K562 treated with DMSO at 1 percent for 12 hours (cell line): ENCODE results near the gene DIPK1B. TPM values are rescaled to one million over a fixed set of nuclear protein-coding genes. Genes with fewer than 3 reads are reported as not detected.

ENCODE experiments used
- total RNA-seq: library from RNA; unstranded; fragments of 300-600 nt; gene quantifications from 2 replicates; pipeline ENCODE4 v1.2.3, GENCODE V29; 2022; ENCODE audit not compliant: insufficient read depth

The DIPK1B gene
- 11.1 and 12.0 TPM in 2 replicates for total RNA-seq

DNA sequence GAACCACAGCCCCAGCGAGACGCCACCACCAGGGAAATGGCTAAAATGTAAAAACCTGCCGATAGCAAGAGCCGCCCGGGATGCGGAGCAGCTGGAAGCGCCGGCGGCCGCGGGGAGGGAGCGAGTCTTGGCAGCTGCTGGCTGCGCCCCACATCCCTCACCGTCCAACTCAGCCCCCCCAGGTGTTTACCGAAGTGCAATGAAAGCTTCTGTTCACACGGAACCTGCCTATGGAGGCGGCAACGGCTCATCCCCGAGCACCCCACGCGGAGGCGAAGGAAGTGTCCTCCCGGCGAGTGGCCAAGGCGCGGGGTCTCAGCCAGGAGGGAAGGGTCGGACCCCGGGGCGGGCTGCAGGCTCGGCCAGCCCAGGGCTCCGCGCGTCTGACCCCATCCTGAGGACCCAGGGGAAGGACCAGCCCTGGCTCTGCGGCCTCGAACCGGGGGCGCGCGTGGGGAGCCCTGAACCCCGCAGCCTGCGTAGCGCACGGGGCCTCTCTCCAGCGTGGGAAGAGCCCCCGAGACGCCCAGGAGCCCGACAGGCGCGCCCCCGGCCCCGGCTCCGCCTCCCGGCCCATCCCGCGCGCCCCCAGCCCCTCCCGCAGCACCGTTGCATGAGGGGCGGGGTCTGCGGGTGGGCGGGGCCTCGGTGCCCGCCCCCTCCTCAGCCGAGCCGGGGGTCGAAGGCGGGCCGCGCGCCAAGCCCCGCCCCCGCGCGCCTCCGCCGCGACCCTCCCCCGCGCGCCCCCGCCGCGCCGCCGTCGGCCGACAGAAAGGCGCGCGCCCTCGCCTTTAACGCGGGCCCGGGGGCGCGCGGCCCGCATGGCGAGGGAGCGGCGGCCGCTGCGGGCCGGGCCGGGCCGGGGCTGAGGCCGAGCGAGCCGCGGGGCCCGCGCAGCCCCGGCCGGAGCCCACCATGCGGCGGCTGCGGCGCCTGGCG, at the start of gene DIPK1B:
Gene DIPK1B, plus strand, starts transcription at position 822 of the 939 bp plus-strand sequence. Its CDS starts 94 bp downstream, at position 916.

DNA sequence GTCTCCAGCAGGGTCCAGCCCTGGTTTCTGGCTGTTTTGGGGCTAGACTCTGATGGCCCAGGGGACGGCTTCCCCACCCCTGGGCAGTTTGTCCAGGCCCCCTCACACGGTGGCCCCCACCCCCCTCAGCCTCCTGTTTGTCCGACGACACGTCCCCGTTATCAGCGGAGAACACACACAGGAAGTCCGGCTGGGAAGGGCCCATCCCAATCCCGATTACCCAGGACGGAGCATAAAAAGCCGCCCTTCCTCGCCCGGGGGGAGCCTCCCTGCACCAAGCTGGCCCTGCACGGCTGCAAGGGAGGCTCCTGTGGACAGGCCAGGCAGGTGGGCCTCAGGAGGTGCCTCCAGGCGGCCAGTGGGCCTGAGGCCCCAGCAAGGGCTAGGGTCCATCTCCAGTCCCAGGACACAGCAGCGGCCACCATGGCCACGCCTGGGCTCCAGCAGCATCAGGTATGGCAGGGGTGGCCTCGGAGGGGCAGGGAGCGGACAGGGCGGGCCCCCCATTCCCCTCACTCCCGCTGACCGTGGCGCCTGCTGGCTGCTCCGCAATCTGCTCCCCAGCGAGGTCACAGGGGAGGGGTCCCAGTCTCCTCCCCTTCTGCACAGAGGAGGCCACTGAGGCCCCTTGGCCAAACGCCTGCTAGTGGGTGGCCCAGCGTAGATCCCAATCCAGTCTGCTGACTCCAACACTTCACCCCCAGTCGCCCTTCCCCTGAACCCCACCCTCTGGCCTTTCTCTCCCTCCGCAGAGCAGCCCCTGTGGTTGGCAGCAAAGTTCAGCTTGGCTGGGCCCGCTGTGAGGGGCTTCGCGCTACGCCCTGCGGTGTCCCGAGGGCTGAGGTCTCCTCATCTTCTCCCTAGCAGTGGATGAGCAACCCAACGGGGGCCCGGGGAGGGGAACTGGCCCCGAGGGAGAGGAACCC, 49.5 kb upstream of the DIPK1B start, which contains the start of gene EGFL7:
Gene EGFL7, plus strand, starts transcription at position 261 of the 926 bp plus-strand sequence. CDS start 5,367 bp downstream, outside the sequence.

DNA sequence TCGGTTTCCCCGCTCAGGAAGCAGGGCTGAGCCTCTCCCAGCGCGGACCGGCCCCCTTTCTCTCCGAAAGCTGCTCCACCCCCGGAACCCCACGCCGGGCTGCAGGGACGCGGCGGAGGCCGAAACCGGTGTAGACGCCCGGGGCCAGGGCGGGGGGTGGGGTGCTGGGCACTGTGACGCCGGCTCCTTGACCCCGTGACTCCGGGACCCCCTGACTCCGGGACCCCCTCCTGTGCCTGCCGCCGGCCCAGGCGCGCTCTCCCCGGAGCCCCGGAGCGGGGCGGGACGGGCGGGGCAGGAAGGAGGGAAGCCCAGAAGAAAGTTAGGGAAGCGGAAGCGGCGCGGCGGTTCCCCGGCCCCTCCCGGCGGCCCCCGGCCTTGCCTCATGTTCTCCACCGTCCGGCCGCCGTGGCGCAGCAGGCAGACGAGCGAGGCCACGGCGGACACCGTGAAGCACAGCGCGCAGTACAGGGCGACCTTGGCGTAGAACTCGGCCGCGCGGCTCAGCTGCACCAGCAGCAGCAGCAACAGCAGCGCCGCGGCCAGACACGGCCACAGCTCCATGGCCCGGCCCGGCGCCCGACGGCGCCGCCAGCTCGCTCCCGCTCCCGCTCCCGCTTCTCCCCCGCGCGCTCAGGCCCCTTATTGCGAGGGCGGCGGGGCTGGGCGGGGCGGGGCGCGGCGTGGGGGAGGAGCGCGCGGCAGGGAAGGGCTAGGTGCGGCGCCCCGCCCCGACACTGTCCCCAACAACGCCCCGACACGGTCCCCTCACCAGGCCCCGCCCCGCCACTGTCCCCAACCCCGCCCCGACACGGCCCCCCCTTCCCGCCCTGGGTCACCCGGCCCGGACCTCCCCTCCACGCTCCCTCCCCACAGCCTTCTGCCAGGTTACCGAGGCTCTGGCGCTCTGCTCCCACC, 25.3 kb upstream of the DIPK1B start, which contains the start of gene AGPAT2:
Gene AGPAT2, minus strand, starts transcription at position 664 of the 918 bp plus-strand sequence. Its CDS starts 100 bp downstream, at position 564.

DNA sequence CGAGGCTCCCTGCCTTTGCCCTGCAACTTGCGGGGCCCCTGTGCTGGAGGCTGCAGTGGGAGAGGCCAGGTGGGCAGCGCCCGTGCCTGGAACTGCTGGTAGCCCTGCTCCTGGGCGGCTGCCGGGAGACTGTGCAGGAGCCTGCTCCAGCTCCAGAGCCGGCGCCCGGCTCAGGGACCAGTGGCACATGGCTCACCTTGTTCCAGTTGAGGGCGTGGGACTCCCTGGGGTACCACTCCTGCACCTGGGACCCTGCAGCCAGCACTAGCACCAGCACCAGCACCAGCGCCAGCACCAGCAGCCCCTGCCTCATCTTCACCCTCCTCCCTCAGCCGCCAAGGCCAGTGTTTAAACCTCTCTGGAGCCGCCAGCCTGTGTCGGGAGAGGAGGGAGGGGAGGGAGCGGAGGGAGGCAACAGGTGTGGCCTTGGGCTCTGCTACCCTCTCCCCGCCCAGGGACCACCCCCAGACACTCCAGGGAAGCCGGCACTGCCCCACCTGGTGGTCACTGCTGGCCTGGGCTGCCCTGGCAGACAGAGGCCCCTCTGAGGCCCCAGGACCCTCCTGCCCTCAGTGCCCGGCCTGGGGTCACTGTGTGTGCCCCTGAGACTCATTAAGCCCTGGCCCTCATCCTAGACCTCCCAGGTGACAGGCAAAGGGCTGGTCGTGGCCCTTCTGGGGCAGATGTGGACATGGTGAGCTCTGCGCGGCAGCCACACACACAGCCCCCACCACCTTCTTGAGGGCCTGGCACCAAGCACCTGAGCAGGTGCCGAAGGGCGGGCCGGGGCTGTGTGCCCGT, 30.4 kb downstream of the DIPK1B start, which contains the start of gene LCN10:
Gene LCN10, minus strand, starts transcription at position 350 of the 801 bp plus-strand sequence. Its CDS starts 37 bp downstream, at position 313.

DNA sequence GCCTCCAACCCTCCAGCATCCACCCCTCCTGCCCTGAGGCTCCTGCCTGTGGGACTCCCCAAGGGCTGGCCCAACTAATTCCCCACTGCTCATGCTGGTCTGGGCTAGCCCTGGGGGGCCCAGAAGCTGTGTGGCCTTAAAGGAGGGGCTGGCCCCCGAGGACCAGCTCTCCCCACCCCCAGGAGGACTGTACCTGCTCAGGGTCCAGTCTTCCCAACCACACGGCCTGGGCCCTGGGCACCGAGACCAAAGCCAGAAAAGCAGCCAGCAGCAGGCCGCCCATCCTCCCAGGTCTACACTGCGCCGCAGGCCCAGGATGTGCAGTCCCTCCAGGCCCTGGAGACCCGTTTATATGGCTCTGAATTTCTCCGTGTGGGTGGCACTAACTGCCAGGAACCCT, 35.8 kb downstream of the DIPK1B start, which contains the start of gene LCN6:
Gene LCN6, minus strand, starts transcription at position 325 of the 400 bp plus-strand sequence. Its CDS starts 42 bp downstream, at position 283.

DNA sequence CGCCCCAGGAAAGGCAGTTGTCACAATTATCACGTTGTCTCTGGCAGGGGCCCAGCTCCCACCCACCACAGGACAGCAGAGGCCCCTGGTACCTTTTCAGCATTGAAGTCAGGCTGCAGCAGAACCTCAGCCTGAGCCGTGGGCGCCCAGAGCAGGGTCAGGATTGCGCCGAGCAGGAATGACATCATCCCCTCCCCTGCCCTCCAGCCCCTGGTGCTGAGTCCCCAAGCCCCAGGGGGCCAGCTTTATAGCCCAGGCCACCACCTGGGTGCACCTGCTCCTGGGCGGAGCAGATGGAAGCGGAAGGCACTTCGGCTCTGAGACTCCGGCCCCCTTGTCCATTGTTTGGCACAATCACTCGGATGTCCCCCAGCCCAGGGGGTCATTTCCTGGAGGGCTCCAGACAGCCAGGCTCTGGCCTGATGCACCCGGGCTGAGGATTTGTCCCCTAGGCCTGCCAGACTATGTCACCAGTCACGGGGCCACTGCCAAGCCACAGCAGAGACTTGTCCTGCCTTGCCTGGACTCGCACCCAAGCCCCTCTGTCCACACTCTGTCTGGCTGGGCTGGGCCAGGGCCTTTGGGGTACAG, 52.0 kb downstream of the DIPK1B start, which contains the start of gene LCN15:
Gene LCN15, minus strand, starts transcription at position 218 of the 591 bp plus-strand sequence. Its CDS starts 30 bp downstream, at position 188.

Other genes with a start within 250 kb of the DIPK1B start
- gene SEC16A, start 229.5 kb upstream of the DIPK1B start, total RNA-seq, result 24.6 and 71.5 TPM in 2 replicates
- gene NOTCH1, start 166.5 kb upstream of the DIPK1B start, total RNA-seq, result 4.5 and 20.9 TPM in 2 replicates
- 66.9 and 92.7 TPM in 2 replicates for gene EGFL7, start 49.7 kb upstream of the DIPK1B start, total RNA-seq
- 74.6 and 81.1 TPM in 2 replicates for gene AGPAT2, start 25.1 kb upstream of the DIPK1B start, total RNA-seq
- gene LCN10, start 30.4 kb downstream of the DIPK1B start, total RNA-seq, result not detected in 2 replicates
- gene LCN6, start 36.0 kb downstream of the DIPK1B start, total RNA-seq, result not detected in 2 replicates
- not detected in 2 replicates for gene LCN8, start 45.7 kb downstream of the DIPK1B start, total RNA-seq
- gene LCN15, start 51.9 kb downstream of the DIPK1B start, total RNA-seq, result not detected in 2 replicates
- gene TMEM141, start 78.8 kb downstream of the DIPK1B start, total RNA-seq, result 32.1 and 71.4 TPM in 2 replicates
- gene CCDC183, start 83.8 kb downstream of the DIPK1B start, total RNA-seq, result 0.42 TPM in 1 of 2 replicates, not detected in the other
- gene RABL6, start 95.4 kb downstream of the DIPK1B start, total RNA-seq, result 123 and 151 TPM in 2 replicates
- gene AJM1, start 129.9 kb downstream of the DIPK1B start, total RNA-seq, result 6.5 and 14.3 TPM in 2 replicates
- 119 and 244 TPM in 2 replicates for gene PHPT1, start 136.8 kb downstream of the DIPK1B start, total RNA-seq
- gene MAMDC4, start 139.8 kb downstream of the DIPK1B start, total RNA-seq, result 3.4 and 3.6 TPM in 2 replicates
- 551 and 781 TPM in 2 replicates for gene EDF1, start 153.7 kb downstream of the DIPK1B start, total RNA-seq
- gene TRAF2, start 173.9 kb downstream of the DIPK1B start, total RNA-seq, result 25.9 and 33.7 TPM in 2 replicates
- 126 and 129 TPM in 2 replicates for gene FBXW5, start 232.2 kb downstream of the DIPK1B start, total RNA-seq
- not detected in 2 replicates for gene C8G, start 232.7 kb downstream of the DIPK1B start, total RNA-seq
- not detected in 2 replicates for gene LCN12, start 239.7 kb downstream of the DIPK1B start, total RNA-seq